OCI-LY3 (cell line): ENCODE data around the gene DNAJB8.

Source experiments
- H2AFZ ChIP-seq: fragments of 200-600, 300-600 bp; shearing (Covaris generic); 2 replicates; pipeline ENCODE4 v1.6.0; 2014; ENCODE audit warnings: antibody characterized with exemption, low read depth, low read length
- H3K27ac ChIP-seq: fragments of 200-600, 300-600 bp; sonication (generic); 2 replicates; pipeline ENCODE4 v1.5.1; 2014; ENCODE audit warnings: mild to moderate bottlenecking, low read length, moderate library complexity, mixed read lengths
- H3K27me3 ChIP-seq: fragments of 200-600, 300-600 bp; sonication (generic); 2 replicates; pipeline ENCODE4 v1.6.1; 2014; ENCODE audit warnings: low read depth, low read length, mixed read lengths
- H3K36me3 ChIP-seq: fragments of 200-600, 300-600 bp; sonication (generic); replicated peaks from 2 replicates; pipeline ENCODE3; 2014; ENCODE audit warnings: low read depth, low read length, mixed read lengths
- H3K4me1 ChIP-seq: fragments of 300-600, 200-600 bp; sonication (generic); 2 replicates; pipeline ENCODE4 v1.6.1; 2014; ENCODE audit warnings: low read length, mixed read lengths
- H3K4me2 ChIP-seq: fragments of 200-600, 300-600 bp; sonication (generic); 2 replicates; pipeline ENCODE4 v1.6.1; 2014; ENCODE audit warnings: low read length, mixed read lengths
- H3K4me3 ChIP-seq: fragments of 300-600, 200-600 bp; sonication (generic); 2 replicates; pipeline ENCODE4 v1.5.1; 2014; ENCODE audit warnings: antibody characterized with exemption, mild to moderate bottlenecking, low read length, moderate library complexity
- H3K79me2 ChIP-seq: fragments of 300-600, 200-600 bp; shearing (Covaris generic); 2 replicates; pipeline ENCODE4 v1.6.1; 2014; ENCODE audit warnings: mild to moderate bottlenecking, low read length, mixed read lengths
- H3K9ac ChIP-seq: fragments of 300-600, 200-600 bp; shearing (Covaris generic); 2 replicates; pipeline ENCODE4 v1.6.0; 2014; ENCODE audit warnings: mild to moderate bottlenecking, low read length, moderate library complexity
- H3K9me3 ChIP-seq: fragments of 200-600, 300-600 bp; shearing (Covaris generic); 2 replicates; pipeline ENCODE4 v1.6.1; 2014; ENCODE audit warnings: low read length, mixed read lengths; ENCODE audit not compliant: insufficient read depth
- H4K20me1 ChIP-seq: fragments of 200-600, 300-600 bp; sonication (generic); 2 replicates; pipeline ENCODE4 v1.6.1; 2016; ENCODE audit warnings: low read length, mixed read lengths; ENCODE audit not compliant: insufficient read depth
- EZH2phosphoT487 ChIP-seq: fragments of 200-600 bp; shearing (Covaris generic); IDR thresholded peaks from 2 replicates; pipeline ENCODE4 v1.6.1; 2018; ENCODE audit warnings: antibody characterized with exemption, mixed run types, low read depth
- TF ChIP-seq, protein P1 (sequence below): fragments of 200-600, 300-600 bp; sonication (generic); IDR thresholded peaks from 2 replicates; pipeline ENCODE4 v1.5.1; 2014; ENCODE audit warnings: antibody characterized with exemption, low read length, low read depth

DNAJB8 gene

DNA sequence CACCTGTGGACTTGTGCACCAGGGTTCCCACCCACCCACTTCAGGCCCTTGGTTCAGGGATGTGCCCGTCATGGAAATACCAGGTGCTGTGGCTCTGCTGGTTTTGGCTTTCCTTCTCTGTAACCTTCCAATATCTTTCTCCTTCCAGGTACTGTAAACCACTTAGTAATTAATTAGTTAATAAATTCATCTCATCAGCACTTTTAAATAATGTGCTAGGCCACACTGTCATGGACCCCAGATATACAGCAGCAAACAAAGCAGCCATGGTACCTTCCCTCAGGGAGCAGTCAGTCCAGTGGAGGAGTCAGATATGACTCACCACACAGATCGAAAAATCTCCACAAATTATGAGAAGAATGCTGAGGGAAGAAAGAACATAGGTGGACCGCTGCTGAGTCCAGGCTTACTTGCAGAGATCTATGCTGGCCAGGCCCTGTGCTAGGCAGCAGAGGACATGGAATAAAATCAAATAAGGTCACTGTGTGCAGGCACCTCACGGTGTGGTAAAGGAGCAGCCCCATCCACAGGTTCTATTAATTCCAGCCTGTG, 33.1 kb upstream of the DNAJB8 start:
- H3K79me2 ChIP-seq = no peaks in the 10 kb centered on the region
- no peak overlapping the region for H3K4me3 ChIP-seq
- no peak overlapping the region for H3K27ac ChIP-seq
- H3K4me1 ChIP-seq = no peaks in the 10 kb centered on the region
- TF ChIP-seq, protein P1, sequence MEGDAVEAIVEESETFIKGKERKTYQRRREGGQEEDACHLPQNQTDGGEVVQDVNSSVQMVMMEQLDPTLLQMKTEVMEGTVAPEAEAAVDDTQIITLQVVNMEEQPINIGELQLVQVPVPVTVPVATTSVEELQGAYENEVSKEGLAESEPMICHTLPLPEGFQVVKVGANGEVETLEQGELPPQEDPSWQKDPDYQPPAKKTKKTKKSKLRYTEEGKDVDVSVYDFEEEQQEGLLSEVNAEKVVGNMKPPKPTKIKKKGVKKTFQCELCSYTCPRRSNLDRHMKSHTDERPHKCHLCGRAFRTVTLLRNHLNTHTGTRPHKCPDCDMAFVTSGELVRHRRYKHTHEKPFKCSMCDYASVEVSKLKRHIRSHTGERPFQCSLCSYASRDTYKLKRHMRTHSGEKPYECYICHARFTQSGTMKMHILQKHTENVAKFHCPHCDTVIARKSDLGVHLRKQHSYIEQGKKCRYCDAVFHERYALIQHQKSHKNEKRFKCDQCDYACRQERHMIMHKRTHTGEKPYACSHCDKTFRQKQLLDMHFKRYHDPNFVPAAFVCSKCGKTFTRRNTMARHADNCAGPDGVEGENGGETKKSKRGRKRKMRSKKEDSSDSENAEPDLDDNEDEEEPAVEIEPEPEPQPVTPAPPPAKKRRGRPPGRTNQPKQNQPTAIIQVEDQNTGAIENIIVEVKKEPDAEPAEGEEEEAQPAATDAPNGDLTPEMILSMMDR = no peak
- TF ChIP-seq EZH2phosphoT487 = no peak
- H2AFZ ChIP-seq = no peak overlapping the region
- H3K36me3 ChIP-seq = no peaks in the 10 kb centered on the region
- no peaks in the 10 kb centered on the region for H4K20me1 ChIP-seq
- H3K27me3 ChIP-seq = peaks cover 38% of the 10 kb centered on the region
- no peaks in the 10 kb centered on the region for H3K9me3 ChIP-seq
- no peak overlapping the region for H3K4me2 ChIP-seq
- no peak overlapping the region for H3K9ac ChIP-seq

GRCh38 chr3:128498901-128499530, 32.3 kb upstream of the DNAJB8 start:
- H3K27ac ChIP-seq = no peak overlapping the region
- H3K4me2 ChIP-seq = no peak overlapping the region
- H3K79me2 ChIP-seq = no peaks in the 10 kb centered on the region
- no peak overlapping the region for H3K4me3 ChIP-seq
- H4K20me1 ChIP-seq = no peaks in the 10 kb centered on the region
- no peak for TF ChIP-seq EZH2phosphoT487
- TF ChIP-seq, protein P1 = no peak
- H2AFZ ChIP-seq = no peak overlapping the region
- no peaks in the 10 kb centered on the region for H3K9me3 ChIP-seq
- peaks cover 38% of the 10 kb centered on the region for H3K27me3 ChIP-seq
- H3K36me3 ChIP-seq = no peaks in the 10 kb centered on the region
- no peak overlapping the region for H3K9ac ChIP-seq
- H3K4me1 ChIP-seq = peaks cover 4% of the 10 kb centered on the region; the same call in 1 of the 2 replicates

DNA sequence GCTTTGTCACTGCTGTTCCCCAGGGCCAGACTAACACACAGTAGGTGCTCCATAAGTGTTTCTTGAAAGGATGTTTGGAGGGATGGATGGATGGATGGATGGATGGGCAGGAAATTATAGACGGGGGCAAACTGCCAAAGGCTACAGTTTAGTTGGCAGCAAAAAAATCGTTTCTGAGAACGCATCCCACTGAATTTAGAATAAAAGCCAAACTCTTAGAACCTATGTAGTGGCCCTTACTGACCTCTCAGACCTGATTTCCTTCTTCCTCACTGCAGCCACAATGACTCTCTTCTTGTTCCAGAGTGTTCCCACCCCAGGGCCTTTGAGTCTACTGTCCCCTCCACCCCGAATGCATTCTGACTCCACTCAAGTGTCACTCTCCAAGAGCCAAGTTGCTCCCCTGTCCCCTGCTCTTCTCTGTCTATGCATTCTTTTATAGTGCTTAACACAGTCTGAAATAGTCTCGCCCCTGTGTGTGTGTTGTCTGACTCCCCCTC, 31.5 kb upstream of the DNAJB8 start:
- Histone ChIP-seq H3K79me2 (no peaks in the 10 kb centered on the region), H3K4me1 (peaks cover 4% of the 10 kb centered on the region; the same call in 1 of the 2 replicates), H3K27ac (no peak overlapping the region), H3K27me3 (peaks cover 38% of the 10 kb centered on the region), H3K9me3 (no peaks in the 10 kb centered on the region), H4K20me1 (no peaks in the 10 kb centered on the region), H3K36me3 (no peaks in the 10 kb centered on the region), H3K4me2 (peak overlapping the region; percentile 67), H3K4me3 (peak overlapping the region; percentile 78), H3K9ac (no peak overlapping the region), H2AFZ (peak overlapping the region; percentile 51; the same call in 1 of the 2 replicates)
- TF ChIP-seq, protein P1 = no peak
- no peak for TF ChIP-seq EZH2phosphoT487

GRCh38 chr3:128497305-128498126, 30.8 kb upstream of the DNAJB8 start:
- Histone ChIP-seq H3K4me3 (peak overlapping the region; percentile 78), H3K9me3 (no peaks in the 10 kb centered on the region), H3K27ac (no peak overlapping the region), H4K20me1 (no peaks in the 10 kb centered on the region), H3K4me1 (peaks cover 4% of the 10 kb centered on the region; the same call in 1 of the 2 replicates), H3K4me2 (peak overlapping the region; percentile 67), H3K79me2 (no peaks in the 10 kb centered on the region), H2AFZ (peak overlapping the region; percentile 95), H3K9ac (peak overlapping the region; percentile 22; the same call in 1 of the 2 replicates), H3K36me3 (no peaks in the 10 kb centered on the region), H3K27me3 (peaks cover 38% of the 10 kb centered on the region)
- no peak for TF ChIP-seq EZH2phosphoT487
- TF ChIP-seq, protein P1 = peak; percentile 63
